ENCODE measurements around the gene GNS. TPM values are rescaled to one million over a fixed set of nuclear protein-coding genes. Genes with fewer than 3 reads are reported as not detected.

Gene GNS
- total RNA-seq, 1 donor from 2014 or later = 80.2 TPM

DNA sequence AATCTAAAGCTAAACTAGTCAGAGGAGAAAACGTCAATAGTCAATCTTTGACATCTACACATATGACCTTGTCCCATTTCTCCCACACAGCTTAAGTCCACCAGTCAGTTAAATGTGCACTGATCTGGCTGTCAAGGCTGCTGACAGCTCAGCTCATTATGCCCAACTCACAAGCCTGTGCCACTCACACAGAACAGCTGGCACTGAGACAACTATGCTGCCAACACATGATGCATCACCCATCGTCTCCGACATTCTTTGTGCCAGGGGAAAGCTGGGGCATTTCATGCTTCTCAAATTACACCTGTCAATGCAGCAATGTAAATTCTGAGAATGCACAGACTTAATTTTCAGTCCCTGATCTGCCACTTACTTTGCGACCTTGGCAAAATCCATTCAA, 25.3 kb downstream of the GNS start:
- Mint-ChIP-seq H3K4me1 (ENCODE audit: unreplicated experiment) (peaks cover 10% of the 10 kb centered on the region), H3K4me3 (ENCODE audit: unreplicated experiment) (no peak overlapping the region), H3K27me3 (ENCODE audit: unreplicated experiment) (no peaks in the 10 kb centered on the region), H3K36me3 (ENCODE audit: low read depth, unreplicated experiment) (peaks cover 18% of the 10 kb centered on the region), H3K27ac (ENCODE audit: unreplicated experiment) (no peak overlapping the region), H3K9me3 (ENCODE audit: unreplicated experiment) (no peaks in the 10 kb centered on the region)
- DNase-seq (ENCODE audit: low spot score) = no peak
- TF ChIP-seq CTCF (IDR thresholded peaks at IDR 0.05; ENCODE audit: unreplicated experiment) = no peak

- Mint-ChIP-seq H3K27ac (ENCODE audit: unreplicated experiment) (no peak overlapping the region), H3K36me3 (ENCODE audit: low read depth, unreplicated experiment) (peaks cover 15% of the 10 kb centered on the region)
Observed at GRCh38 chr12:64731683-64732082, 27.5 kb downstream of the GNS start.

GRCh38 chr12:64730588-64730969, 28.6 kb downstream of the GNS start:
- H3K4me3 Mint-ChIP-seq (ENCODE audit: unreplicated experiment) = no peak overlapping the region
- peaks cover 10% of the 10 kb centered on the region for H3K4me1 Mint-ChIP-seq (ENCODE audit: unreplicated experiment)
- no peak for TF ChIP-seq CTCF (IDR thresholded peaks at IDR 0.05; ENCODE audit: unreplicated experiment)
- no peaks in the 10 kb centered on the region for H3K9me3 Mint-ChIP-seq (ENCODE audit: unreplicated experiment)
- DNase-seq (ENCODE audit: low spot score) = no peak
- H3K27me3 Mint-ChIP-seq (ENCODE audit: unreplicated experiment) = no peaks in the 10 kb centered on the region
- H3K27ac Mint-ChIP-seq (ENCODE audit: unreplicated experiment) = no peak overlapping the region
- peaks cover 11% of the 10 kb centered on the region for H3K36me3 Mint-ChIP-seq (ENCODE audit: low read depth, unreplicated experiment)

More at GRCh38 chr12:64731683-64732082, 27.5 kb downstream of the GNS start:
- TF ChIP-seq CTCF (IDR thresholded peaks at IDR 0.05; ENCODE audit: unreplicated experiment) = no peak
- no peak overlapping the region for H3K4me3 Mint-ChIP-seq (ENCODE audit: unreplicated experiment)
- no peak for DNase-seq (ENCODE audit: low spot score)
- no peaks in the 10 kb centered on the region for H3K9me3 Mint-ChIP-seq (ENCODE audit: unreplicated experiment)
- H3K4me1 Mint-ChIP-seq (ENCODE audit: unreplicated experiment) = peaks cover 10% of the 10 kb centered on the region
- H3K27me3 Mint-ChIP-seq (ENCODE audit: unreplicated experiment) = no peaks in the 10 kb centered on the region

DNA sequence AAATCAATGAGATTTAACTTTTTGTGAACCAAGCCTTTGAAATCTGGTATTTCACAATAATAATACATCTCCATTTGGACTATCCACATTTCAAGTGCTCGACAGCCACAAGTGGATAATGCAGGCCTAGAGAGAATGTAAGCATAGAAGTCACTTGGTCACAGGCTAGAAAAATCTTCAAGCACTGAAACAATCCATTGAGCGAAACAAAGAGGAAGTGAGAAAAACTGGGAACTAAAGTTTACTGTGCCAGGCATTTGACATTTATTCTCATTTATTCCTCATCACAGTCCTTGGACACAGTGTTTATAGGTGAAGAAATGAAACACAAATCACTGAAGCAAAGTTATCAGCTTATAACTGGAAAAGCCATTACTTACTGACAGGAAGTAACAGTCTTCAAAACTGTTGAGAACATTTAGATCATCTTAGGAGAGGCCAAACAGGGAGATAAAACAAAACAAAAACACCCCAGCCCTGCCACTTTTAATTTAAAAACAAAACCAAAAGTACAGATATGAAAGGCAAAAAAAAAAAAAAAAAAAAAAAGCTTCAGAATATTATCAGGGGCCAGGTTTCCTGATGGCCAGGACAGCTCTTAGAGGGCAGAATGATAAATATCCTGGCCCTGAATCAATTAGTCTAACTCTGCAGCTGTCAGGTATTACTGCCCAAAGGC, 29.2 kb downstream of the GNS start:
- no peaks in the 10 kb centered on the region for H3K9me3 Mint-ChIP-seq (ENCODE audit: unreplicated experiment)
- no peaks in the 10 kb centered on the region for H3K27me3 Mint-ChIP-seq (ENCODE audit: unreplicated experiment)
- no peak for TF ChIP-seq CTCF (IDR thresholded peaks at IDR 0.05; ENCODE audit: unreplicated experiment)
- peak overlapping the region; percentile 10 for H3K27ac Mint-ChIP-seq (ENCODE audit: unreplicated experiment)
- peaks cover 10% of the 10 kb centered on the region for H3K4me1 Mint-ChIP-seq (ENCODE audit: unreplicated experiment)
- no peak overlapping the region for H3K4me3 Mint-ChIP-seq (ENCODE audit: unreplicated experiment)
- DNase-seq (ENCODE audit: low spot score) = no peak
- peaks cover 11% of the 10 kb centered on the region for H3K36me3 Mint-ChIP-seq (ENCODE audit: low read depth, unreplicated experiment)

DNA sequence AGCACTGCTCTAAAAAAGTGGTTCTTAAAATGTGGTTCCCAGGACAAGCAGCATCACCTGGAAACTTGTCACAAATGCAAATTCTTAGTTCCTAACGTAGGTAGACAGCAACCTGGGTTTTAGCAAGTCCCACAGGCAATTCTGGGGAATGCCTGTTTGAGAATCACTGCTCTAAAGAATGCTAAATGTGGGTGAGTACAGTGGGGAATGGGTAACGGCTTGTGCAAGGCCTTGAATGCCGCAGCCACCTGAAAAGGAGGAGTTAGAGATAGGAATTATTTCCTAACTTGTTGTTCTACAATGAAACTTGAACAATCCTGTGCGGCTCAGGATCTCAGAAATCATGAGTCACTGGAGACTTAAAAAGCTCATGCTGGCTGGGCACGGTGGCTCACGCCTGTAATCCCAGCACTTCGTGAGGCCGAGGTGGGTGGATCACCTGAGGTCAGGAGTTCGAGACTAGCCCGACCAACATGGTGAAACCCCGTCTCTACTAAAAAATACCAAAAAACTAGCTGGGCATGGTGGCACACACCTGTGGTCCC, 34.9 kb downstream of the GNS start:
- Mint-ChIP-seq H3K36me3 (ENCODE audit: low read depth, unreplicated experiment) (peaks cover 22% of the 10 kb centered on the region), H3K27me3 (ENCODE audit: unreplicated experiment) (peaks cover 4% of the 10 kb centered on the region), H3K9me3 (ENCODE audit: unreplicated experiment) (no peaks in the 10 kb centered on the region), H3K27ac (ENCODE audit: unreplicated experiment) (no peak overlapping the region), H3K4me3 (ENCODE audit: unreplicated experiment) (no peak overlapping the region), H3K4me1 (ENCODE audit: unreplicated experiment) (no peaks in the 10 kb centered on the region)
- DNase-seq (ENCODE audit: low spot score) = no peak
- no peak for TF ChIP-seq CTCF (IDR thresholded peaks at IDR 0.05; ENCODE audit: unreplicated experiment)
